Ovary (tissue), 3 donors: ENCODE results near the gene RAPGEF4.

ENCODE experiments used
- EP300 ChIP-seq: sonication (generic); formaldehyde crosslinking; IDR thresholded peaks from one replicate; pipeline ENCODE4 v1.6.1; 2017; ENCODE audit warnings: antibody characterized with exemption
- POLR2A ChIP-seq: fragments of 450-650 bp; IDR thresholded peaks from one replicate; pipeline ENCODE4 v1.6.1; 2017; ENCODE audit warnings: antibody characterized with exemption, mild to moderate bottlenecking, moderate library complexity
- TF ChIP-seq, protein P1 (sequence below), 3 donors: fragments of 450-650 bp in 2 of 3; fragments of 200-600 bp in 1 of 3; IDR thresholded peaks; one replicate each; pipeline versions ENCODE4 v1.5.1 to v1.8.0; 2016 to 2022; ENCODE audit warnings: antibody characterized with exemption in 3 of 3, mild to moderate bottlenecking in 1 of 3
- donor health status: DM: no; HTN: no; CAD: no.

DNA sequence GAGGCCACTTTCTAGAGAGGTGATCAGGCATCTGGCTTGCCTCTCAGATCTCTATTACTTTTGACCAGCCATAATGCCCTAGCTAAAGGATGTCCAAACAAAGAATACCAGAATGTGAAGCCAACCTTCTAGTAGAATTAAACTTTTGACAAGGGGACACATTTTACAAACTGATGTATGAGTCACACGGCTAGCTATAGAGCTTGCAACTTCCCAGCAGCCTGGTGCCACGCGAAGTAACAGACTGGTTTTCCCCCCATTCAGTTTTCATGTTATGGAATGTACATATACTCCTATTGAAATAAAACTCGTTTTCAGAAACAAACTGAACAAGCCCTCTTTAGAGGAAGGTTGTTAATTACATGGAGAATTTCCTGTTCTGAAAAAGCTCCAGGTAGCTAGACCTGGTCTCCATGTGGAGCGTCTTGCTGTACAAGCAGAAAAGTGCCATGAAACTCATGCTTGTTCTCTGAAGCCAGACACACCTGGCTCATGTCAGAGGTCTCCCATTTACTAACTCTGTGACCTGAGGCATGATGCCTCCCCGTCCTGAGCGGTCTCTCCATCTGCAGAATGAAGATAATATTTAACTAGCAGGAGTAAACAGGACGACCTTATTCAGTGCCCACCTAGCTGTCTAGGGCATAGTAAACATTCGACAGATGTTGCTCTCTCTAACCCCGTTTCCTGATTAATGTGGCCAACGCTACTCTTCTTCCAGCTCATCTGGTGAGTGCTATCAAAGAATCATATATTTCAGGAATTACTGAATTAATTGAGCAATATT, 258.5 kb downstream of the RAPGEF4 start:
- TF ChIP-seq, protein P1, sequence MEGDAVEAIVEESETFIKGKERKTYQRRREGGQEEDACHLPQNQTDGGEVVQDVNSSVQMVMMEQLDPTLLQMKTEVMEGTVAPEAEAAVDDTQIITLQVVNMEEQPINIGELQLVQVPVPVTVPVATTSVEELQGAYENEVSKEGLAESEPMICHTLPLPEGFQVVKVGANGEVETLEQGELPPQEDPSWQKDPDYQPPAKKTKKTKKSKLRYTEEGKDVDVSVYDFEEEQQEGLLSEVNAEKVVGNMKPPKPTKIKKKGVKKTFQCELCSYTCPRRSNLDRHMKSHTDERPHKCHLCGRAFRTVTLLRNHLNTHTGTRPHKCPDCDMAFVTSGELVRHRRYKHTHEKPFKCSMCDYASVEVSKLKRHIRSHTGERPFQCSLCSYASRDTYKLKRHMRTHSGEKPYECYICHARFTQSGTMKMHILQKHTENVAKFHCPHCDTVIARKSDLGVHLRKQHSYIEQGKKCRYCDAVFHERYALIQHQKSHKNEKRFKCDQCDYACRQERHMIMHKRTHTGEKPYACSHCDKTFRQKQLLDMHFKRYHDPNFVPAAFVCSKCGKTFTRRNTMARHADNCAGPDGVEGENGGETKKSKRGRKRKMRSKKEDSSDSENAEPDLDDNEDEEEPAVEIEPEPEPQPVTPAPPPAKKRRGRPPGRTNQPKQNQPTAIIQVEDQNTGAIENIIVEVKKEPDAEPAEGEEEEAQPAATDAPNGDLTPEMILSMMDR (IDR thresholded peaks at IDR 0.05), result no peak
- no peak for TF ChIP-seq POLR2A
- no peak for TF ChIP-seq EP300
